Prostate gland (tissue), 2 donors: Measurements from ENCODE around the gene ALDOB. TPM values are rescaled to one million over a fixed set of nuclear protein-coding genes. Genes with fewer than 3 reads are reported as not detected.

Experiments used
- DNase-seq: peaks from one replicate; pipeline ENCODE4 v3.0.0-alpha.2; 2019; ENCODE audit warnings: low spot score
- H3K27ac ChIP-seq, 2 donors: fragments of 200-600 bp; sonication (generic); 2 replicates each; pipeline ENCODE4 v1.5.1; 2017 to 2019
- H3K27me3 ChIP-seq: fragments of 200-600 bp; sonication (generic); replicated peaks from 2 replicates; pipeline ENCODE4 v1.5.1; 2019; ENCODE audit not compliant: insufficient read depth
- H3K36me3 ChIP-seq, 2 donors: fragments of 200-600 bp; sonication (generic); 1 replicate in 1 of 2; 2 replicates in 1 of 2; pipeline versions ENCODE4 v1.5.1 to v1.8.1; 2017 to 2019
- H3K4me1 ChIP-seq: fragments of 200-600 bp; sonication (generic); replicated peaks from 2 replicates; pipeline ENCODE4 v1.5.1; 2019
- H3K4me3 ChIP-seq, 2 donors: fragments of 200-600 bp; sonication (generic); 2 replicates each; pipeline ENCODE4 v1.5.1; 2017 to 2019
- H3K9me3 ChIP-seq: fragments of 200-600 bp; sonication (generic); 2 replicates; pipeline ENCODE4 v1.5.1; 2017
- CTCF ChIP-seq, 4 experiments: fragments of 200-600 bp in 2 of 4; fragments of 450-650 bp in 2 of 4; sonication (generic) in 2 of 4; IDR thresholded peaks; 1 replicate in 3 of 4; 2 replicates in 1 of 4; pipeline ENCODE4 v1.5.1; 2016 to 2019; ENCODE audit warnings: antibody characterized with exemption in 4 of 4, mild to moderate bottlenecking in 2 of 4, moderate library complexity in 2 of 4
- POLR2A ChIP-seq: fragments of 450-650 bp; IDR thresholded peaks from one replicate; pipeline ENCODE4 v1.6.1; 2016; ENCODE audit warnings: antibody characterized with exemption, mild to moderate bottlenecking
- POLR2AphosphoS5 ChIP-seq: sonication (generic); formaldehyde crosslinking; IDR thresholded peaks from one replicate; pipeline ENCODE4 v1.6.1; 2017; ENCODE audit warnings: antibody characterized with exemption
- WGBS: methylation state at CpG from one replicate; pipeline ENCODE4 v1.1.5; 2018; 5-methylcytosine and 5-hydroxymethylcytosine counted together
- intact Hi-C: fragments of 100-400 bp; cut with DNase I; formaldehyde crosslinking; loops from one replicate; pipeline ENCODE4 v1.14.2; 2022
- total RNA-seq, 2 donors: library from RNA; depleted of rRNA; stranded (reverse); fragments of >200 nt; gene quantifications; one replicate each; pipeline ENCODE4 v1.1.0, GENCODE V29; 2016

ALDOB gene
- total RNA-seq, 2 donors from 2014 or later: not detected

DNA sequence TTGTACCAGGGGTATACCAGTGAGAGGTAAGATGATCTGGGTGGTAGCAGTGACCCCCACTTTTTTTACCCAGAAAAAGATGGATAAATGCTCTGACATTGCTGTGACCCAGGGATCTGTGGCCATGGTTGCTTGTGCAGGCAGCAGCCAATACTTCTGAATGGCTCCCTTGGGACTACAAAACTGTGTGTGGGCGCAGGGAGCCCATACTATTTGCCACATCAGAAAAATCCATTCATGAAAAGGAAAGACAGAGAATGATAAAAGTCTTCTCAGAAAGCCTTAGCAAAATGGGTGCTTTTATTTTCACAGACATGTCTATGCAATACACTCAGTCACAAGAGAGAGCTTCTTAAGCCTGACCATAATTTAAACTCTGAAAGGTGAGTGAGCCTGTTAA lies 37.3 kb upstream of the ALDOB start:
- intact Hi-C loops: no loop called here
- no peak for DNase-seq
- TF ChIP-seq POLR2A: no peak
- no peak for TF ChIP-seq POLR2AphosphoS5
- no peak for TF ChIP-seq CTCF (IDR thresholded peaks at IDR 0.05)
- Histone ChIP-seq H3K36me3 (no peaks in the 10 kb centered on the region), H3K9me3 (no peaks in the 10 kb centered on the region), H3K27ac (no peak overlapping the region), H3K4me3 (no peak overlapping the region), H3K4me1 (no peaks in the 10 kb centered on the region), H3K27me3 (no peaks in the 10 kb centered on the region)
- WGBS: 96% methylated on average over 1 of the region's 1 CpG

DNA sequence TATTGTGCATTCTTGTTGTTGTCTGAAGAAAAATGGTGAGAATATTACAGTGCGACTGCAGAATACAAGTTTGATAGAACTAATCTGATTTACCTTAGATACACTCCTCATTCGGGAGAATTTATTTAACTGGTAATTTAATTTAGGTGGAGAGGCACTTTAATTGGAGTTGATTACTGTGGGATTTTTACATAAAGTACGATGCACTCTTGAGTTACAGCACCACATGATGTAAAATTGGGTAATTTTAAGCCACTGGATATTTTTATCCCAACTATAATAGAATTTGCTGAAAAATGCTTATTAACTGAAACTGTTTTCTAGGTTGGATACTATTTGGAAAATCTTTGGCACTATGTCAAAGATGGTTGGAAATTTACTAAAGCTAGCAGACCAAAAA lies 35.4 kb upstream of the ALDOB start:
- H3K9me3 ChIP-seq: no peaks in the 10 kb centered on the region
- no peak for DNase-seq
- H3K36me3 ChIP-seq: no peaks in the 10 kb centered on the region
- H3K27me3 ChIP-seq: no peaks in the 10 kb centered on the region
- intact Hi-C loops: no loop called here
- no peak overlapping the region for H3K27ac ChIP-seq
- H3K4me1 ChIP-seq: no peaks in the 10 kb centered on the region
- WGBS: 89% methylated on average over 3 of the region's 3 CpGs
- no peak for TF ChIP-seq CTCF (IDR thresholded peaks at IDR 0.05)
- TF ChIP-seq POLR2AphosphoS5: no peak
- TF ChIP-seq POLR2A: no peak
- no peak overlapping the region for H3K4me3 ChIP-seq

DNA sequence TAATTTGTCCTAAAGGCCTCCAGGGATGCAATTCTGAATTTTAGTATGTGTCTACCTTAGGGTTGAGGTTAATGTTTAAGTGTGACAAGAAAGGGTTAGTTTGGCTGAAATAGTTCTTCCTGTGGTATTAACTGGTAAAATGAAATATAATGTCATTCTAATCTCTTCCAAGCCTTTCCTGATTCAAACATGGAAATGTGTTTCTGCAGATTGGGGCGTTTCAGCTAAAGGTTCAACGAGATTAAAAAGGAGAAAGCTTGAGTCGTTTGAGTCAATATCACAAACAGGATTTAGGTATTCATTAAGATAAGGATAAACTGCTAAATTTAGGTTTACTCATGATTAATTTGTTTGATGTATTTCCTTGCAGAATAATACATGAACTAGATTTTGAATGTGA lies 34.4 kb upstream of the ALDOB start:
- 79% methylated on average over 3 of the region's 3 CpGs for WGBS
- intact Hi-C loops: no loop called here
- Histone ChIP-seq H3K9me3 (no peaks in the 10 kb centered on the region), H3K36me3 (no peaks in the 10 kb centered on the region), H3K4me1 (no peaks in the 10 kb centered on the region), H3K27ac (no peak overlapping the region), H3K27me3 (no peaks in the 10 kb centered on the region), H3K4me3 (no peak overlapping the region)
- no peak for DNase-seq
- TF ChIP-seq CTCF (IDR thresholded peaks at IDR 0.05) (no peak), POLR2AphosphoS5 (no peak)

- no peaks in the 10 kb centered on the region for H3K4me1 ChIP-seq
- no peak for TF ChIP-seq POLR2AphosphoS5
- no peak for TF ChIP-seq CTCF (IDR thresholded peaks at IDR 0.05)
- no peak for TF ChIP-seq POLR2A
- H3K9me3 ChIP-seq: no peaks in the 10 kb centered on the region
- H3K4me3 ChIP-seq: no peak overlapping the region
- H3K27me3 ChIP-seq: no peaks in the 10 kb centered on the region
- intact Hi-C loops: no loop called here
- no peak for DNase-seq
- H3K27ac ChIP-seq: no peak overlapping the region
- WGBS: 87% methylated on average over 2 of the region's 2 CpGs
- H3K36me3 ChIP-seq: no peaks in the 10 kb centered on the region
These were observed 33.5 kb upstream of the ALDOB start for GRCh38 chr9:101469026-101469425.

DNA sequence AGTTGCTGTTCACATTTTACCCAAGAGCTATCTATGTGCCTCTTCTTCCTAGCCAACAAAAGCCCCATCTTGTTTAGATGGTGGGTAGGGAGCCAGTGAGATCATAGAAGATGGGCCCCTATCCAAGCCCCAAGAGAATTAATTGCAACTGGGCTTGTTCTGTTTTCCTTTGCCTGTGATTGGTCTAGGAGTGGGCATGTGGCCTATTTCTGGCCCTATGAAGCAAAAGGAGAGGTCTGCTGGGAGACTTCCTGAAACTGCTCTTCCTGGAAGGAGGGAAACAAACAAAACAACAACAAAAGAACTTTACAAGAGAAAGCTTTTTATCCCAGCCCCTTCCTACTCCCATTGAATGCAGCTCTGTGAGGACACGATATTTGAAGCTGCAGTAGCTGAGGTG lies 32.5 kb upstream of the ALDOB start:
- Histone ChIP-seq H3K27me3 (no peaks in the 10 kb centered on the region), H3K9me3 (no peaks in the 10 kb centered on the region), H3K36me3 (no peaks in the 10 kb centered on the region), H3K4me3 (no peak overlapping the region), H3K4me1 (no peaks in the 10 kb centered on the region), H3K27ac (no peak overlapping the region)
- TF ChIP-seq POLR2A (no peak), CTCF (IDR thresholded peaks at IDR 0.05) (no peak), POLR2AphosphoS5 (no peak)
- DNase-seq: no peak
- WGBS: 87% methylated on average over 1 of the region's 1 CpG
- intact Hi-C loops: no loop called here
